HS-5 (cell line): ENCODE results near the gene TXLNB.

Experiments used
- DNase-seq: peaks from one replicate; pipeline ENCODE4 v3.0.0-alpha.2; 2012; ENCODE audit warnings: low read depth

The TXLNB gene

DNA sequence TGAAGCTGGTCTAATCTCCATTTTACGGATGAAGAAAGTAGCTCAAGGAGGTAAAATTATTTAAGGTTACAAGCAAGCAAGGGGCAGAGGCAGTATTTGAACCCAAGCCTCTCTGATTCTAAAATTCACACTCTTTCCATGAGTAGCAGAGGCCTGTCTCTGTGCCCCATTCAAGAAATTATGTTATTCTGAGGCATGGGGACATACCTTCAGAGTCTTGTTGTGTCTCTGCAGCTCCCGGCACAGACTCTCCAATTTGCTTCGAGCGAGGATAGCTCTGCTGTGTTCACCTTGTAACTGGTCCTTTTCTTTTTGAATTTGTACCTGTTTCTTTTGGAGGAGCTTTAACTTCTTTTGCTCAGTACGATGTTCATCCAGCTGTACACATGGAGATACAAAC, 21.5 kb downstream of the TXLNB start:
- DNase-seq: no peak

DNA sequence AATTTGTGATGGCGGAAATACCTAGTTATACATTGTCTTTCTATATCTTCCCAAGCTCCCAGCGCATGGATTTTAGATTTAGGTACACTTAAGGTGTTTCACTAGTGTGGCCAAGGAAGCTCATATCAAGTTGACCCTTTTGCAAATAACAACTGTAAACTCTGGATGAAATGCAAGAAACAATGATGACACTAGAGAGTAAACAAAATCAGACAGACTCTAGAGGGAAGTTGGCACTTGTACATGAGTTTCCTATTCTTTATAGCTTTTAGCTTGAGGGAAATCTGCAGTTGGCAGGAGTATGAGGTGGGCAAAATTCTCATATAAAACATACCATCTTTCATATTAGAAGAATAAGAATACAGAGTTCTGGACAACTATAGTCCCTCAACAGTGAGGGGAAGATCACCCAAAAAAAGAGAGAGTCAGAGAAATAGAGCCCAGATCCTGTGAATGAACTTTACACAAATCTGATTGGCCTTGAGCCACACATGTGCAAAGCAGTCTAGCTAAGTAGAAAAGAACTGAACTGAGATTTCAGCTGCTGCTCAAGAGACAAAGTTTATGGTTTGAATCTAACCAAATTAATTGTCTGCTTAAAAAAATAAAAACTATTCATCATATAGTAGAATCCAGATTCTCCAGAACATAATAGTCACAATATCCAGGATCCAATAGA, 26.1 kb downstream of the TXLNB start:
- DNase-seq: no peak

GRCh38 chr6:139262519-139263300, 29.1 kb downstream of the TXLNB start:
- DNase-seq: no peak

DNA sequence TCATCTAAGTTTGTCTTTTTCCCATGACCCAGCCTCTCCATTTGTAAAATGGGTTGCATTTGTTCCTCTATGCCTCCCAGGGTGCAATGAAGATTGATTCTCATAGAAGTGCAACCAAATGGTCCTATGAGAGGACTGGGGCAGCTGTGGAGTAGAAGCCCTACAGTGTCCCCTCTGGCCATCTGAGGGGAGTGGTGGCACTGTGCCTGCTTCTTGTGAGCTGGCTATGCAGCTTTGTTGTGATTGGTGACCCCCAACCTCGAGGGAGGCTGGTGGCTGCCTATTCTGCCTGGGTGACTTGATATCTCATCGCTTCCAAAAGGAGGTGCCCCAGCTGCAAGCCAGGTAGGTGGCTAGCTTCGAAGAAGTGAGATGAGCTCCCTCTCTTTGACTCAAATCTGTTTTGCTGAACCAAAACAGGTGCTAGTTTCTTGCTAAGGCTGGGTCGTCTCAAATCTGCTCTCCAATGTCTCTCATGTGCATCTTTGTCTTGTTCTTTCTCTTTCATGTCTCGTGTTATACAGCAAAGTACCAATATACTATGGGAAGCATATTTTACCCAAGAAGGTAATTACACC, 33.9 kb downstream of the TXLNB start:
- DNase-seq: no peak

DNA sequence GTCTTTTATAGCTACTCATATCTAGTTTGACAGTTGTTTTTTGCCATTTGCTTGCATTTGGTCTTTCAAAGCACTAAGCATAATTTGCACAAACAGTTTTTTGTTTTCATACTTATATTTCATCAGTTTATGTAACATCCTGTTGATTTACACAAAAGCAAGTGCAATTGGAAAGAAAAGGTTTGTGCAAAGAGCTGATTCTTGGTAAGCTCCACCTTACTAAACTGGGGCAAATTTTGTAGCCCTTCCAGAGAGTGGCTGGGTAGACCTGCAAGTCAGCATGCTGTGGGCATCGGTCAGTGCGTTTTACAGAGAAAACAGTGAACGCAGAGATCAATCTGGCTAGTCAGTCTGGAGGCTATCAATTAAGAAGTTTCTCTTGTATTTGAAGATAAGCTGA, 34.5 kb downstream of the TXLNB start:
- DNase-seq: no peak

DNA sequence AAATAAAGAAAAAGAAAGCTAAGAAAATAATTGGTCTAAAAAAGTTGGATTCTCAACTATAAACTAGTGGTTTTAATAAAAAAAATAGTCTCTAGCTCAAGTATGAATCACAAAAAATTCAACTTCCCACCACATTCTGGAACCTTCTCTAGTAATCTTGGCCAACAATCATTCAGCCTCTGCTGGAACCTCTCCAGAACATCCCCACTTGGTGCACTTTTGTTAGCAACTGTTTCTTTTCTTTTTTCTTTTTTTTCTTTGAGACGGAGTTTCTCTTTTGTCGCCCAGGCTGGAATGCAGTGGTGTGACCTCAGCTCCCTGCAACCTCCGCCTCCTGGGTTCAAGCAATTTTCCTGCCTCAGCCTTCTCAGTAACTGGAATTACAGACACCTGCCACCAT, 35.7 kb downstream of the TXLNB start:
- no peak for DNase-seq

GRCh38 chr6:139254196-139254595, 37.6 kb downstream of the TXLNB start:
- DNase-seq: no peak

DNA sequence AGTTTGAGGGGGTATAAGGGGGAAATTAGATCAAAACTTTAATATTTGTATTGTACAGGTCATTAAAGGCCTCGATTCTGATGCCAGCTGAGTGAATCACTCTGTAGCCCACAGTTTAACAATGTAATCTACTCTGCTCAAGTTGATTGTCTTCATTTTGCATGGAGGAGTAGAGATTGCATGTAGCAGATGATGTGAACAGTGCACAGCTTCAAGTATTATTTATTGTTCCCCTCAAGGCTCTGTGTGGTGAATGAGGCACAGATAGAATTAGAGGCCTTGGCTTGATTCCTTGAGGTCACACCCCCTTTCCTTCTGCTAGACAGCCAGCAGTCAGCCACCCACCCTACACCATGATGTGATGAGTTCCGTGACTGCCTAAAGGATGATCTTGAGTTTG, 38.1 kb downstream of the TXLNB start:
- no peak for DNase-seq

GRCh38 chr6:139251691-139252390, 40.0 kb downstream of the TXLNB start:
- no peak for DNase-seq

- DNase-seq: no peak
These were observed 40.6 kb downstream of the TXLNB start for GRCh38 chr6:139251045-139251690.

DNA sequence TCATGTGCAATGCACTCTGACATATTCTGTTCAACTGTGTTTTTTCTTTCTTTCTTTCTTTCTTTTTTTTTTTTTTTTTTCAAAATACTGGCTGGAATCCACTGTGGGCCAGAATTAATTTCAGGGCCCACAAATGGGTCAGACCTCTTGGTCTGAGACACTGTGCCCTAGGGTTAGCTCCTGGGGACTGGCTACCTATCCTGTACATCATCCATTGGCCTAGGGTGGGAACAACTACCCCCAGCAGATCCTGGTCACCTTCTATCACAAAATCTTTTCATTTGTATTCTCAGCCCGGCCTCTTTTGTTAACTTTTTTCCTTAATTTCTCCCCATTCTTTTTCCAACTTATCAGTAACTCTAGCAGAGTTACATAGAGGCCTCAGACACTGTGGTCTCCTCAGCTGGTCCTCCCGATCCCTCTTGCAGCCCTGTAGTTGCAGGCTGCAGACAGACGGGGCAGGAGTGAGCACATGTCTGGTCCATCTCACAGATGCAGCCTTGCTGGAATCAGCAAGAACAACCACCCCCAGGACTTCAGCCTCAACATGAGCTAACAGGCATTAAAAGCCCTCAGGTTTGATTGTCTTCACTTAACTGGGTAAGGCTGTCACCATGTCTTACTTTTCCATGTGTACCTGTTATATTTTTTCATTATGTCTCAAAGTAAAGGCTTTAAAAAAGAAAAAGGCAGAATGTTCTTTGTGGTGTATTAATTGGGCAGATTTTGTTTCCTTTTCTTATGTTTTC, 41.3 kb downstream of the TXLNB start:
- no peak for DNase-seq

DNA sequence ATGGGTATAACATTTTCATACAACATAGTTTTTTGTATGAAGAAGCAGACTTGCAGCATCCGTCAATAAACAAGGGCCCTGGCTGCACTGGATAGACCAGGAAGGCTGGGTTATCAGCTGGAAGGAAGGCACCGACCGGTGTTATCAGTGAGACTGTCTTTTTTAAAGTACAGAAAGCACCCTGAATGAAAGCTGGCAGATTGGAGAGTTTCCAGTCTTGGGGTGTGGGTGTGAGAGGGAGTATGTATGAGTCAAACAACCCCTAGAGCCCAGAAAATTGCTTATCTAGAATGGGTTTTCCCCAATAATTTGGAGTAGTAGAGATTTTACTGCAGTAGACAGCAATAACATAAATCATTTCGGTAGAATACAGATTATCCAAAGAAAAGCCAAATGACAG, 42.4 kb downstream of the TXLNB start:
- DNase-seq: no peak

GRCh38 chr6:139248911-139249310, 42.9 kb downstream of the TXLNB start:
- DNase-seq: no peak

- no peak for DNase-seq
These were observed 44.2 kb downstream of the TXLNB start for GRCh38 chr6:139247618-139248017.

- DNase-seq: no peak
These were observed 48.3 kb downstream of the TXLNB start for GRCh38 chr6:139243536-139243935.

DNA sequence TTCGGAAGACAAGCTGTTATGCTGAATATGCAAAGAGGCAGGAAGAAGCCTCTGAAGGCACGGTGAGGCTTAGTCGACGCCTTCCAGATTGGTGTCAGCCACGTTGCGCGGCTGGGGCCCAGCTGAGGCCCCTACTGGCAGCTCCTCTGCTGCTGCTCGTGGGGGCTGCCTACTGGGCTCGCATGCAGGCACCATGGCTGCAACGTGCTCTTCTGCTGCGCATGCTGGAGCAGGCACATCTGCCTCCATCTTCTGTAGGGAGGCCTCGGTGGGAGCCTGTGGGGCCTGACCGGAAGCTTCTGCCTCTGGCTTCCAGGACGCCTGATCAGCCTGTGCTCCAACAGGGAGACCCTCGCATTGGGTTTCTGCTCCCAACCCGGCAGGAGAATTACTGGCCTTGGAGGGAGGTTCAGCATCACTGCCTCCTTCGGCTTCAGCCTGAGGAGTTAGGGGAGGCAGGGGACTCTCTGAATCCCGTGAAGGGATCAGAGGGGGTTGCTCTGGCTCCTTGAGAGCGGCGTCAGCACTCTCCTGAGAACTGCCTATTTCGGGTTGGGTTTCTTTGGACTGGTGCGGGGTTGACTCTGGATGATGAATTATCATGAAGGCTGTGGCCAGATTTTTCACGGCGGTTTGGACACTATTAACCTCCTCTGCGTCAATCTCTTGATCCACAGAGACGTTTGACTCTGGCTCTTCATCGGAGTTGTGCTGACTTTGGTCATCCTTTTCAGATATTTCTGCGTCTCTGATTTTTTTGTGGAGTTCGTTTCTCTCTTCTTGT, 49.1 kb downstream of the TXLNB start:
- DNase-seq: no peak

DNA sequence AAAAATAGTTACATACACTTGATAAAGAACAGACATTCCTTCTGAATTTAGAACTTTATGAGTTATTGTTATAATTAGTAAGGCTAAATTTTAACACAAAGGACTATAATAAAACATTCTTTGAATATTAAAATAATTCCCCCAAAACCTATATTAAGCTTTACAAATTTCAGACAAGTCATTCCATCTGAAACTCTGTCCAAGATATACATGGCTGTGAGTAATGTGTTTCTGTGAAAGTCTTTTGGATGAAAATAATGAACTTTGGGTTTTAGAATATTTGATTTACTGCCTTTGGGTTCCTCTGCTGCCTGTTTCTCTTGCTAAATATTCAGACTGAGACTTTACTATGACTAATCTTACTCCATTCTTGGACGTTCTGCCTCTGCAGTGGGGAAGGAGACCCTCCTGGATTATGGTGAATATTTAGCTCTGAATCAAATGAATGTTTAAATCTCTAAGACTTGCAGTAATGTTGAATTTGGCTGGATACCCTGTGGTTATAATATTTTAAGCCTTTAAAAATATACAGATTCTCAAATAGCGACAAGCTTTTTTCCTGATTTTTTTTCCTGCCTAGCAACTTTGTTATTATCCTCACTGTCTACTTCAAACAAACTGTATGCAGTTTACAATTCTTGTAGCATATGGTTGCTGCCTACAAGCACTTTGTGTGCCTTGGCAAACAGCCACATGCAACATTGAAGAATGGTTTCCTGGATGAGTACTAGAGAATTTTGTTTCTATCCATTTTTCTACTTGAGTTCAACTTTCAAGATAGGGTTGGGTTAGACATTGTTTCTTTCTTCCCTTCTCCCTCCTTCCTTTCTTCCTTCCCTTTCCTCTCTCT, 51.4 kb downstream of the TXLNB start:
- DNase-seq: no peak

DNA sequence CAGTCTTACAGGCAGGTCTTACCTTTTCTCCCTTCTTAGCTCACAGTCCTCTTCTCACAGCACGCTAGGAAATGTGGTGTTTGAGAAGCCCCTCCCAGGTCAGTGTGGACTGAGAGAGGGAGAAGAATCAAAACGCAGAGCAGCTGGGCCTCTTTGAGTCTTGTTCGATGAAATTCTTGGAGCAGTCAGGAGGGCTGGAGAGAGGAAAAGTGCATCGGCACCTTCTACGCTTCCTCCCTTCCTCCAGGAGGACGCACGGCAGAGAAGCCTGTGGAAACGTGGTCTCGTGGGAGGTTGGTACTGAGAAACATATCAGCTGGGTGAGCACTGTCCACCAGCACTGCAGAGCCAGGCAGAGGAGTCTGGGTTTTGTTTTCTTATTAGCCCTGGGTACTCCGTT, 52.7 kb downstream of the TXLNB start:
- no peak for DNase-seq

- no peak for DNase-seq
These were observed 55.7 kb downstream of the TXLNB start for GRCh38 chr6:139236105-139236504.

GRCh38 chr6:139235661-139236060, 56.1 kb downstream of the TXLNB start:
- DNase-seq: no peak
